ENCODE results near the gene POLE. TPM values are rescaled to one million over a fixed set of nuclear protein-coding genes. Genes with fewer than 3 reads are reported as not detected.

The POLE gene
- polyA plus RNA-seq, 1 of the 3 experiments (the other 2 are of a cell fraction), result 20.1 TPM

DNA sequence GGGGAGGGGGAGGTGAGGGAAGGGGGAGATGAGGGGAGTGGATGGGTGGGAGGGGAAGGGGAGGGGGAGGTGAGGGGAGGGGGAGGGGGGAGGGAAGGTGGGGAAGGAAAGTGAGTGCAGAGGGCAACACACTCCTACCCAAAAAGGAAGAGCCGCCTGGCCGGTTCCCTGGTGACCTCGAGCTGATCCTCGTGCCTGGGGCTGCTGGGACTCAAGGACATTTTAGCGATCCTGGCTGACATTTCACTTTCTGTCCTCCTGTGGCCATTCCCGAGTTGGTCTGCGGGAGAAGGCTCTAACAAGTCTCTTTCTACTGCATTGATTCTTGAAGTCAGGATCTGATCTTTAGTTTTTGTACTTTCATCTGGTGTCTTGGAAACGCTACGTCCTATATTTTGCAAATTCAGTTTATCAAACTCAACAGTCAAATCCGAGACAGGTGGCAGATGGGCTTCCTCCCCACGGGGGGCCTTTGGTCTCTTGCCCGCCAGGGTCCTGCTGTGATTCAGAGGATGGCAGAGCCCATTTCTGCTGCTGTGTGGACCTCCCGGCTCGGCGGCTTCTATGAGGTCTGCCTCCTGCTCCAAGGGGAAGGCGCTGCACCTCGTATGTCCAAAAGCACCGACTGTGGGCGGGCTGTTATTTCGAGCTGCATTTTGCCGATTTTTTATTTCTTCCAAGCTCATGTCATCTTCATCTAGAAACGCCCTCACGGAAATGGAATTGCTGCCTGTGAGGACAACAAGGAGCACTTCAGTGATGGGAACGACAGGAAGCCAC is 42.6 kb upstream of the POLE start:
- Histone ChIP-seq H2AFZ (ENCODE audit: low read depth) (no peak overlapping the region), H3K36me3 (replicated peaks in 1 of 2; ENCODE audit: control insufficient read depth in 1 of 2, insufficient read depth in 2 of 2, low read length in 1 of 2) (peaks cover 62 to 70% of the 10 kb centered on the region in 2 experiments), H3K4me2 (no peak overlapping the region), H3F3A (replicated peaks; ENCODE audit: insufficient read depth) (peaks cover 27% of the 10 kb centered on the region), H3K4me1 (ENCODE audit: control insufficient read depth in 1 of 2, insufficient read depth in 2 of 2, low read depth in 1 of 2, low read length in 1 of 2) (peaks cover 0 to 4% of the 10 kb centered on the region in 2 experiments; a peak in 1 of 4 replicates), H3K27me3 (ENCODE audit: insufficient read depth) (no peaks in the 10 kb centered on the region), H4K20me1 (ENCODE audit: insufficient read depth) (peaks cover 12% of the 10 kb centered on the region; the same call in 1 of the 2 replicates), H3K9ac (no peak overlapping the region), H3K9me2 (no peaks in the 10 kb centered on the region), H3K4me3 (ENCODE audit: low read depth in 2 of 2, low read length in 1 of 2) (no peak overlapping the region), H3K27ac (ENCODE audit: low read depth in 2 of 2, low read length in 1 of 2) (peak overlapping the region; percentile 18 to 39; a peak in 2 of 4 replicates), H3K79me2 (ENCODE audit: insufficient read depth) (peaks cover 28% of the 10 kb centered on the region; the same call in 1 of the 2 replicates), H3K9me3 (no peaks in the 10 kb centered on the region)
- peak; percentile 52 for DNase-seq
- POLR2A ChIA-PET, result interaction anchor here (0.8 kb wide), 1 partner anchor 19 kb away, joined by 3 read pairs; the partner anchor contains the start of gene PGAM5
- CTCF ChIA-PET, result interaction anchor here (1.1 kb wide), 1 partner anchor 32 kb away, joined by 3 read pairs; no protein-coding TSS in a partner anchor
- TF ChIP-seq FOXJ3 (CRISPR knock-in tag; IDR thresholded peaks at IDR 0.05), result no peak
- no peak for TF ChIP-seq RAD21 (IDR thresholded peaks at IDR 0.05; ENCODE audit: low read length)
- TF ChIP-seq, protein P1, sequence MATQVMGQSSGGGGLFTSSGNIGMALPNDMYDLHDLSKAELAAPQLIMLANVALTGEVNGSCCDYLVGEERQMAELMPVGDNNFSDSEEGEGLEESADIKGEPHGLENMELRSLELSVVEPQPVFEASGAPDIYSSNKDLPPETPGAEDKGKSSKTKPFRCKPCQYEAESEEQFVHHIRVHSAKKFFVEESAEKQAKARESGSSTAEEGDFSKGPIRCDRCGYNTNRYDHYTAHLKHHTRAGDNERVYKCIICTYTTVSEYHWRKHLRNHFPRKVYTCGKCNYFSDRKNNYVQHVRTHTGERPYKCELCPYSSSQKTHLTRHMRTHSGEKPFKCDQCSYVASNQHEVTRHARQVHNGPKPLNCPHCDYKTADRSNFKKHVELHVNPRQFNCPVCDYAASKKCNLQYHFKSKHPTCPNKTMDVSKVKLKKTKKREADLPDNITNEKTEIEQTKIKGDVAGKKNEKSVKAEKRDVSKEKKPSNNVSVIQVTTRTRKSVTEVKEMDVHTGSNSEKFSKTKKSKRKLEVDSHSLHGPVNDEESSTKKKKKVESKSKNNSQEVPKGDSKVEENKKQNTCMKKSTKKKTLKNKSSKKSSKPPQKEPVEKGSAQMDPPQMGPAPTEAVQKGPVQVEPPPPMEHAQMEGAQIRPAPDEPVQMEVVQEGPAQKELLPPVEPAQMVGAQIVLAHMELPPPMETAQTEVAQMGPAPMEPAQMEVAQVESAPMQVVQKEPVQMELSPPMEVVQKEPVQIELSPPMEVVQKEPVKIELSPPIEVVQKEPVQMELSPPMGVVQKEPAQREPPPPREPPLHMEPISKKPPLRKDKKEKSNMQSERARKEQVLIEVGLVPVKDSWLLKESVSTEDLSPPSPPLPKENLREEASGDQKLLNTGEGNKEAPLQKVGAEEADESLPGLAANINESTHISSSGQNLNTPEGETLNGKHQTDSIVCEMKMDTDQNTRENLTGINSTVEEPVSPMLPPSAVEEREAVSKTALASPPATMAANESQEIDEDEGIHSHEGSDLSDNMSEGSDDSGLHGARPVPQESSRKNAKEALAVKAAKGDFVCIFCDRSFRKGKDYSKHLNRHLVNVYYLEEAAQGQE (IDR thresholded peaks at IDR 0.05; ENCODE audit: low read depth, low read length), result no peak
- no peak for TF ChIP-seq TAF1 (IDR thresholded peaks at IDR 0.05; ENCODE audit: borderline replicate concordance, low read depth, low read length)
- TF ChIP-seq, protein P2, sequence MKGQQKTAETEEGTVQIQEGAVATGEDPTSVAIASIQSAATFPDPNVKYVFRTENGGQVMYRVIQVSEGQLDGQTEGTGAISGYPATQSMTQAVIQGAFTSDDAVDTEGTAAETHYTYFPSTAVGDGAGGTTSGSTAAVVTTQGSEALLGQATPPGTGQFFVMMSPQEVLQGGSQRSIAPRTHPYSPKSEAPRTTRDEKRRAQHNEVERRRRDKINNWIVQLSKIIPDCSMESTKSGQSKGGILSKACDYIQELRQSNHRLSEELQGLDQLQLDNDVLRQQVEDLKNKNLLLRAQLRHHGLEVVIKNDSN (IDR thresholded peaks at IDR 0.05; ENCODE audit: borderline replicate concordance, low read depth), result no peak
- no peak for TF ChIP-seq TCF12 (IDR thresholded peaks at IDR 0.05)
- no peak for TF ChIP-seq FOXM1 (IDR thresholded peaks at IDR 0.05; ENCODE audit: low read depth)
- TF ChIP-seq, protein P3, sequence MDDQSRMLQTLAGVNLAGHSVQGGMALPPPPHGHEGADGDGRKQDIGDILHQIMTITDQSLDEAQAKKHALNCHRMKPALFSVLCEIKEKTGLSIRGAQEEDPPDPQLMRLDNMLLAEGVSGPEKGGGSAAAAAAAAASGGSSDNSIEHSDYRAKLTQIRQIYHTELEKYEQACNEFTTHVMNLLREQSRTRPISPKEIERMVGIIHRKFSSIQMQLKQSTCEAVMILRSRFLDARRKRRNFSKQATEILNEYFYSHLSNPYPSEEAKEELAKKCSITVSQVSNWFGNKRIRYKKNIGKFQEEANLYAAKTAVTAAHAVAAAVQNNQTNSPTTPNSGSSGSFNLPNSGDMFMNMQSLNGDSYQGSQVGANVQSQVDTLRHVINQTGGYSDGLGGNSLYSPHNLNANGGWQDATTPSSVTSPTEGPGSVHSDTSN (IDR thresholded peaks at IDR 0.05), result no peak
- no peak for TF ChIP-seq GATA2 (CRISPR knock-in tag; IDR thresholded peaks at IDR 0.05)
- TF ChIP-seq, protein P4, sequence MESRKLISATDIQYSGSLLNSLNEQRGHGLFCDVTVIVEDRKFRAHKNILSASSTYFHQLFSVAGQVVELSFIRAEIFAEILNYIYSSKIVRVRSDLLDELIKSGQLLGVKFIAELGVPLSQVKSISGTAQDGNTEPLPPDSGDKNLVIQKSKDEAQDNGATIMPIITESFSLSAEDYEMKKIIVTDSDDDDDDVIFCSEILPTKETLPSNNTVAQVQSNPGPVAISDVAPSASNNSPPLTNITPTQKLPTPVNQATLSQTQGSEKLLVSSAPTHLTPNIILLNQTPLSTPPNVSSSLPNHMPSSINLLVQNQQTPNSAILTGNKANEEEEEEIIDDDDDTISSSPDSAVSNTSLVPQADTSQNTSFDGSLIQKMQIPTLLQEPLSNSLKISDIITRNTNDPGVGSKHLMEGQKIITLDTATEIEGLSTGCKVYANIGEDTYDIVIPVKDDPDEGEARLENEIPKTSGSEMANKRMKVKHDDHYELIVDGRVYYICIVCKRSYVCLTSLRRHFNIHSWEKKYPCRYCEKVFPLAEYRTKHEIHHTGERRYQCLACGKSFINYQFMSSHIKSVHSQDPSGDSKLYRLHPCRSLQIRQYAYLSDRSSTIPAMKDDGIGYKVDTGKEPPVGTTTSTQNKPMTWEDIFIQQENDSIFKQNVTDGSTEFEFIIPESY (IDR thresholded peaks at IDR 0.05; ENCODE audit: borderline replicate concordance, low read depth), result no peak
- TF ChIP-seq YY1 (IDR thresholded peaks at IDR 0.05; ENCODE audit: low read depth), result no peak
- TF ChIP-seq EZH2phosphoT487 (IDR thresholded peaks at IDR 0.05; ENCODE audit: borderline replicate concordance, low read depth), result no peak
- 86% methylated on average over 24 of the region's 24 CpGs for WGBS (ENCODE audit: low lambda C conversion rate)

All from SK-N-SH (cell line).